Caki2 (cell line): ENCODE results near the gene NXT2. TPM values are rescaled to one million over a fixed set of nuclear protein-coding genes. Genes with fewer than 3 reads are reported as not detected.
A peak's percentile ranks its signal among the peaks of the same experiment; 100 is the strongest.
"Not testable (repeated sequence)": the region's sequence is repeated elsewhere in the genome, so short reads cannot be mapped to it uniquely, and the experiment has no call there.

Experiments used
- DNase-seq: peaks from one replicate; pipeline ENCODE4 v3.0.0-alpha.2; 2015; ENCODE audit warnings: low read depth
- in situ Hi-C: cut with HindIII; loops from 2 replicates; pipeline ENCODE4 v1.10.0; 2016; ENCODE audit warnings: low sequenced_read_pairs, low pct_unique_long_range_greater_than_20kb, mixed read lengths
- total RNA-seq: library from RNA; depleted of rRNA; stranded (reverse); fragments of >200 nt; shearing (Covaris generic); gene quantifications from 2 replicates; pipeline ENCODE4 v1.2.3, GENCODE V29; 2014; ENCODE audit warnings: low replicate concordance; rRNA removed

NXT2 gene
- total RNA-seq, result 11.2 and 17.9 TPM in 2 replicates

- in situ Hi-C loops, result no loop called here
- DNase-seq, result peak; percentile 89
Measured at GRCh38 chrX:109536439-109537323, at the start of gene NXT2. TSS of gene NXT2 (plus strand) at chrX:109536844. CDS start at chrX:109537007, 163 bp downstream.

GRCh38 chrX:109487640-109488039 is 49.0 kb upstream of the NXT2 start:
- no peak for DNase-seq

DNA sequence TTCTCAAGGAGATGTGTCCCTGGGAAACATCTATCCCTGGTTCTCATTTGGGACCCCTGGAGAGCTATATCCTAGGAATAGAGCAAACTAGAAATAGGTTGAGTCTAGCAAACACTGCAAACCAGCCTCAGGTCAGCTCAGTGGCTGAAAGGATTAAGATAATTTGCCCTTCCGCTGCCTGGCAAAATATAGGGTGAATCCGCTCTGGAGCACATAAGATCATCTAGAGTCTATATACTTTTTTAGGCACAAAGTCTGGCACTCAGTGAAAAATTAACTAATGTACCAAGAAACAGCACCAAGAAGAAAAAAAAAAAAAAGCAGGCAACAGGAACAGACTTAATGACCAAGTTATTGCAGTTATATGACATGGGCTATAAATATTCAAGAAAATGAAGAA is 47.5 kb upstream of the NXT2 start:
- in situ Hi-C loops, result no loop called here
- no peak for DNase-seq

More at GRCh38 chrX:109487640-109488039, 49.0 kb upstream of the NXT2 start:
- in situ Hi-C loops, result no loop called here

DNA sequence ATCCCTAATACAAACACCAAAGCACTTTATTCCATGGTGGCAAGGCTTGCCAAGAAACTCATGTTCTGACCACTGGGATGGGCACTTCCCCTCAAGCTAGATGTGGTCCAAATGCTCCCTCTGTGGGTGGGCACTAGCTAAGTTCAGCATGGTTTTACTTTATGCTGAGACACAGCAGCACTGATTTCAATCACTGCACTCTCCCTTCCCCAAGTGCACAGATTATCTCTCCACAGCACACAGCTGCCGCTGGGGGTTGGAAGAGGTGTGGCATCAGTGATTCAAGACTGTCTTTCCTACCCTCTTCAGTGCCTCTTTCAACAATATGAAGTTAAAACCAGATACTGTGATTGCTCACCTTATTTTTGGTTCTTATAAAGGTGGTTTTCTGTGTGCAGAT is 38.2 kb upstream of the NXT2 start:
- in situ Hi-C loops, result no loop called here
- no peak for DNase-seq

DNA sequence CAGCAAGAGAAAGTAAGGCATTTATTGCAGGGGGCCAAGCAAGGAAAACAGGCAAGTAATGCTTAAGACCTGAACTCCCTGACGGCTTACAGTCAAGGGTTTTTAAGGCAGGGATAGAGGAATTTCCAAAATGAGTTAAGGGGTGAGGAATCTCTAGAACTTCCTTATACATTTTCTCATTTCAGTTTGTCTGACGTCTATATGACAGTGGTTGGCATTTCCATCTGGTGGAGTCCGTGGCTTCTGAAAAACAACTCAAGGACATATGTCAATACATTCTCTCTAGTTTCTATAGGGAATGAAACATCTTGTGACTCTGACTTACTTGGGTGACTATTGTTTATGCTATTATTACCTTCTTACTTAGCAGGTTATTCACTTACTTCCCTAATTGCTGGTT is 35.5 kb upstream of the NXT2 start:
- no peak for DNase-seq
- in situ Hi-C loops, result no loop called here

DNA sequence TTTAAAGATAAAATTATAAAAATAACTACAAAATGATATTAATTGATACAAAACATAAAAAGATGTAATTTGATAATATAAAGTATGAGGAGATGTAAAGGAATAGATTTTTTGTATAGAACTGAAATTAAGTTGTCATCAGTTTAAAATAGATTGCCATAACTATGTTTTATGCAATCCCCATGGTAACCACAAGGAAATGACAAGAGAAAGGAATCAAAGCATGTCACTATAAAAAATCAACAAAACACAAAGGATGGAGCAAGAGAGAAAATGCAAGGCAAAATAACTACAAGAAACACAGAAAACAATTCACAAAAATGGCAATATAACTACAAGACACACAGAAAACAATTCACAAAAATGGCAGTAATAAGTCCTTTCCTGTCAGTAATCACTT is 27.7 kb upstream of the NXT2 start:
- in situ Hi-C loops, result no loop called here
- DNase-seq, result no peak

DNA sequence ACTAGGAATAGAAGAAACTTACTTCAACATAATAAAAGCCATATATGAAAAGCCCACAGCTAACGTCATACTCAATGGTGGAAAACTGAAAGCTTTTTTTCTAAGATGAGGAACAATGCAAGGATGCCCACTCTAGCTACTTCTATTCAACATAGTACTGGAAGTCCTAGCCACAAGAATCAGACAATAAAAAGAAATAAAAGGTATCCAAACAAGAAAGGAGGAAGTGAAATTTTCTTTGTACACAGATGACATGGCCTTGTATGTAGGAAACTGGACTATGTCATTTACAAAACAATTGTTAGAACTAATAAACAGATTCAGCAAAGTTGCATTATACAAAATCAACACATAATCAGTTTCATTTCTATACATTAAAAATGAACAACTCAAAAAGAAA is 25.5 kb upstream of the NXT2 start:
- in situ Hi-C loops, result no loop called here
- no peak for DNase-seq

GRCh38 chrX:109519001-109519400 is 17.6 kb upstream of the NXT2 start:
- in situ Hi-C loops, result no loop called here
- no peak for DNase-seq

DNA sequence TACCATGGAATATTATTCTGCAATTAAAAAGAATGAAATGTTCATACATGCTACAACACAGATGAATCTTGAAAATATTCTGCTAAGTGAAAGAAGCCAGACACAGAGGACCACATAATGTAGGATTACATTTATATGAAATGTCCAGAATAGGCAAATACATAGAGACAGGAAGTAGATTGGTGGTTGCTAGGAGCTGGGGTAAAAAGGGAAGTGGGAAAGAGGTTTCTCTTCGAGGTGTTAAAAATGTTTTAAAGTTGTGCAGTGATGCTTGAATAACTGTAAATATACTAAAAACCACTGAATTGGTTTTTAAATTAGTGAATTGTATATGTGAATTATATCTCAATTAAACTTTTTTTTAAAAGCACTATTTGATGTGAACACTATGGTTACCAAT is 3.6 kb upstream of the NXT2 start:
- in situ Hi-C loops, result no loop called here
- no peak for DNase-seq

GRCh38 chrX:109533631-109534030 is 3.0 kb upstream of the NXT2 start:
- no peak for DNase-seq
- in situ Hi-C loops, result no loop called here

- no peak for DNase-seq
- in situ Hi-C loops, result no loop called here
Measured at GRCh38 chrX:109534933-109535332, 1.7 kb upstream of the NXT2 start.

- no peak for DNase-seq
- in situ Hi-C loops, result no loop called here
Measured at GRCh38 chrX:109535578-109535977, 1.1 kb upstream of the NXT2 start.

GRCh38 chrX:109537324-109537665 is 651 bp downstream of the NXT2 start:
- in situ Hi-C loops, result no loop called here
- no peak for DNase-seq

- in situ Hi-C loops, DNase-seq: not testable (repeated sequence)
Measured at GRCh38 chrX:109539007-109539406, 2.4 kb downstream of the NXT2 start.

DNA sequence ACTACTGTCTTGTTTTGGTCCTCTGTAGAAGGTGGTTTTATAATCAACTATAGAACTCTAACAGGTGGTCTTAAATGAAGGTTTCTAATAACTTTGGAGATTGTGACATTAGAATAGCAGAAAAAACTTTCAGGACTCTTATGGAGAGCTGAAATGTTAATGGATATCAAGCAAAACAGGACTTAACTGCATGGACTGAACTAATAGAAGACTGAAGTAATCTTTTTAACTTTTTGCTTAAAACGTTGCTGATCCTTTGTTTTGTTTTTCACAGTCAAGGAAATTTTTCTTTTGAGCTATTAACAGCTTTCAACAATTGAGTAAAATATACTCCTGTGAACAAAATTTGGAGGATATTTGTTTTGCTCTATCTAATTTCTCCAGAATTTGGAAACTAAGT is 17.2 kb downstream of the NXT2 start:
- in situ Hi-C loops, result no loop called here
- no peak for DNase-seq

DNA sequence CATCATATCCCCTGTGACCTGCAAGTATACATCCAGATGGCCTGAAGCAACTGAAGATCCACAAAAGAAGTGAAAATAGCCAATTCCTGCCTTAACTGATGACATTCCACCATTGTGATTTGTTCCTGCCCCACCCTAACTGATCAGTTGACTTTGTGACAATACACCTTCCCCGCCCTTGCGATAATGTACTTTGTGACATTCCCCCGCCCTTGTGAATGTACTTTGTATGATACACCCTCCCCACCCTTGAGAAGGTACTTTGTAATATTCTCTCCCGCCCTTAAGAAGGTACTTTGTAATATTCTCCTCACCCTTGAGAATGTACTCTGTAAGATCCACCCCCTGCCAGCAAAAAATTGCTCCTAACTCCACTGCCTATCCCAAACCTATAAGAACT is 39.4 kb downstream of the NXT2 start:
- DNase-seq, in situ Hi-C loops: not testable (repeated sequence)

DNA sequence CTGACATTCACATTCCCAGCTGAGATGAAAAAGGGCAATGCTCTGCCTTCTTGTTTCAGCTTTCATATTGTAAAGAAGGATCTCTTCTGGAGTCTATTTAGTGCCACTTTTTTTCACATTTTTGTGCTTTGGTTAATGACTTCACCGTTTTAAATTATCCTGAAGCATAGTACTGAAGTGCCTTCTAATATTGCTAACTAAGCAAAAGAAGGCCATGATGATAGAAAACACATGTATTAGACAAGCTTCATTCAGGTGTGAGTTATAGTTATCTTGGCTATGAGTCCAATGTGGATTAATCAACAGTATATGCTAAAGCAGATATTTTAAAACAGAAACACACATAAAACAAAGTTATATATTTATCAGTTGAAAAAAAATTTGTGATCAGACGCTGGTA is 40.4 kb downstream of the NXT2 start:
- in situ Hi-C loops, result no loop called here
- no peak for DNase-seq

DNA sequence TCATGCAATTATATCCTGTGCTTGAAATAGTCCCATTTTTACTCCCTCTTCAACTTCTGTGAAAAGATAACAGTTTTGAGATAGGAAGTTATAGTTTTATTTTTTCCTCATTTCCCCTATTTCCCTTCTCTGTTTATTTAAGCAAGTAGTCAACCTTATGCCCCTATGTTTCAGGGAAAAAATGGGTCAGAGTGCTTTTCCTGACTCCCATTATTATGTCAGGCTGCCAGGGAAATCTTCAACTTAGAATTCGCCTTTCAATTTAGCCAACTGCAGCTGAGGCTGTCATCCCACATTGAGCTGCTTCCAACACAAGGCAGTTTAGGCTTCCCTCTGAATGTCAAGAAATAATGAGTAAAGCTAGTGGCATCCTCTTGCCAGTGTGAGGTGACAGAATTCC is 42.3 kb downstream of the NXT2 start:
- in situ Hi-C loops, result no loop called here
- no peak for DNase-seq

GRCh38 chrX:109585488-109585887 is 48.8 kb downstream of the NXT2 start:
- no peak for DNase-seq
- in situ Hi-C loops, result no loop called here

DNA sequence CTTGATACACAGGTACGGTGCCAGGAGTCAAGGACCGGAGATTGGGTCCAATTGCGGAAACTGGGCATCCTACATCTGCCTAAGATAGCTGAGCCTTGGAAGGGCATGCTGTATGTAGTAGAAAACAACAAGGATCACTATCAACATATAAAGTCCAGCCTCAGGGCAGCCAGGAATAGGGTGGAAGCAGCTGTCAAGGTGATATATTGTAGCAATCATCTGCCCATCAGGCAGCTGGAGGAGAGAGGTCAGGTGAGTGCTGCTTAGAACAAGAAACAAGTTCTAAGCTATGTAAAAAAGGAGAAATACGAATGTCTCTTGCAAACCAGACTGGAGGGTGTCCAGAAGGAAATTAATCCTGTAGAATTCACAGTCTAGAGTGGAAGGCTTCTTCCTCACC is 53.5 kb downstream of the NXT2 start:
- in situ Hi-C loops, result no loop called here
- DNase-seq, result no peak
